Parathyroid adenoma (tissue), 2 donors: ENCODE data around the gene MFSD11.

Experiments
- H2AFZ ChIP-seq: fragments of 300-600 bp; sonication (generic); one replicate; pipeline ENCODE4 v1.7.0; 2017; ENCODE audit warnings: antibody characterized with exemption, mild to moderate bottlenecking
- H3K27ac ChIP-seq: fragments of 300-600 bp; sonication (generic); one replicate; pipeline ENCODE4 v1.7.0; 2017
- H3K27me3 ChIP-seq: fragments of 300-600 bp; sonication (generic); one replicate; pipeline ENCODE4 v1.7.0; 2017; ENCODE audit warnings: low read length; ENCODE audit not compliant: control insufficient read depth, insufficient read depth
- H3K36me3 ChIP-seq: fragments of 300-600 bp; sonication (generic); one replicate; pipeline ENCODE4 v1.7.0; 2017; ENCODE audit warnings: low read length; ENCODE audit not compliant: control insufficient read depth, insufficient read depth
- H3K4me1 ChIP-seq: fragments of 300-600 bp; sonication (generic); one replicate; pipeline ENCODE4 v1.7.0; 2017; ENCODE audit warnings: control low read depth
- H3K4me2 ChIP-seq: fragments of 300-600 bp; sonication (generic); one replicate; pipeline ENCODE4 v1.7.0; 2017; ENCODE audit warnings: low read length
- H3K4me3 ChIP-seq: fragments of 300-600 bp; sonication (generic); one replicate; pipeline ENCODE4 v1.7.0; 2017; ENCODE audit warnings: low read depth, low read length
- H3K79me2 ChIP-seq: fragments of 300-600 bp; sonication (generic); one replicate; pipeline ENCODE4 v1.7.0; 2017; ENCODE audit warnings: control low read depth
- H3K9ac ChIP-seq: fragments of 300-600 bp; sonication (generic); one replicate; pipeline ENCODE4 v1.7.0; 2017; ENCODE audit warnings: mild to moderate bottlenecking
- H3K9me3 ChIP-seq: fragments of 300-600 bp; sonication (generic); one replicate; pipeline ENCODE4 v1.7.0; 2017; ENCODE audit warnings: low read length; ENCODE audit not compliant: control insufficient read depth
- CTCF ChIP-seq: fragments of 300-600 bp; sonication (generic); IDR thresholded peaks from one replicate; pipeline ENCODE4 v1.7.0; 2017; ENCODE audit warnings: antibody characterized with exemption, mild to moderate bottlenecking
- donor health status: primary hyperparathyroidism.

The MFSD11 gene

GRCh38 chr17:76718516-76718915, 19.4 kb upstream of the MFSD11 start:
- no peak for TF ChIP-seq CTCF
- Histone ChIP-seq H3K27ac (no peak overlapping the region), H3K4me2 (no peak overlapping the region), H2AFZ (no peak overlapping the region), H3K4me1 (no peaks in the 10 kb centered on the region), H3K79me2 (peaks cover 20% of the 10 kb centered on the region), H3K27me3 (no peaks in the 10 kb centered on the region), H3K9me3 (no peaks in the 10 kb centered on the region), H3K36me3 (no peaks in the 10 kb centered on the region), H3K9ac (no peak overlapping the region), H3K4me3 (no peak overlapping the region)

- Histone ChIP-seq H2AFZ (no peak overlapping the region), H3K4me1 (peaks cover 7% of the 10 kb centered on the region), H3K4me3 (no peak overlapping the region), H3K27ac (no peak overlapping the region), H3K36me3 (no peaks in the 10 kb centered on the region), H3K27me3 (no peaks in the 10 kb centered on the region), H3K79me2 (peaks cover 33% of the 10 kb centered on the region), H3K4me2 (no peak overlapping the region), H3K9me3 (no peaks in the 10 kb centered on the region), H3K9ac (no peak overlapping the region)
- TF ChIP-seq CTCF = no peak
Observed at GRCh38 chr17:76720211-76720610, 17.7 kb upstream of the MFSD11 start.

GRCh38 chr17:76720941-76721340, 17.0 kb upstream of the MFSD11 start:
- Histone ChIP-seq H3K9me3 (no peaks in the 10 kb centered on the region), H3K36me3 (no peaks in the 10 kb centered on the region), H3K4me2 (no peak overlapping the region), H3K9ac (no peak overlapping the region), H3K4me1 (peaks cover 7% of the 10 kb centered on the region), H3K27me3 (no peaks in the 10 kb centered on the region), H3K4me3 (no peak overlapping the region), H3K79me2 (peaks cover 35% of the 10 kb centered on the region), H3K27ac (no peak overlapping the region), H2AFZ (no peak overlapping the region)
- TF ChIP-seq CTCF = no peak

DNA sequence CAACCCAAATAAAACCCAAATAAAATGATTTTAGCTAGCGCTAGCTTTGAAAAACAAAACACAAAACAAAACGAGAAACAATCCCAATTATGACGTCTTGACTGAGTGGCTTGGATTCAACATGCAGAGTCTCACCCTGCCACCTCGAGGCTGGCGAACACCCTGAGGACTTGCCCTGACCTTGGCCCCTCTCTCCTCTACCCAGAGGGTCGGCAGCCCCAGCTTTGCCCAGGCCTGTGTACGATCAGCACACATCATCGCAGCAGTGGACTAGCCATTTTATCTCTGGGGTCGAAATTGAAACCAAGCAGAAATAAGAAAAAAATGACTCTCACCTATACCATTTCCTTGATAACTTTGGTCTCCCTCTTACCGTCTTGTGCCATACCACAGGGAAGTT, 16.5 kb upstream of the MFSD11 start:
- Histone ChIP-seq H3K27ac (no peak overlapping the region), H3K4me1 (peaks cover 7% of the 10 kb centered on the region)

More for the DNA sequence above, 16.5 kb upstream of the MFSD11 start:
- Histone ChIP-seq H3K4me2 (no peak overlapping the region), H3K79me2 (peaks cover 35% of the 10 kb centered on the region), H3K36me3 (no peaks in the 10 kb centered on the region), H3K4me3 (no peak overlapping the region), H2AFZ (no peak overlapping the region), H3K27me3 (no peaks in the 10 kb centered on the region), H3K9me3 (no peaks in the 10 kb centered on the region), H3K9ac (no peak overlapping the region)
- no peak for TF ChIP-seq CTCF
